ENCODE data around the gene SAXO2.
"Not testable (repeated sequence)": the region's sequence is repeated elsewhere in the genome, so short reads cannot be mapped to it uniquely, and the experiment has no call there.

The SAXO2 gene

DNA sequence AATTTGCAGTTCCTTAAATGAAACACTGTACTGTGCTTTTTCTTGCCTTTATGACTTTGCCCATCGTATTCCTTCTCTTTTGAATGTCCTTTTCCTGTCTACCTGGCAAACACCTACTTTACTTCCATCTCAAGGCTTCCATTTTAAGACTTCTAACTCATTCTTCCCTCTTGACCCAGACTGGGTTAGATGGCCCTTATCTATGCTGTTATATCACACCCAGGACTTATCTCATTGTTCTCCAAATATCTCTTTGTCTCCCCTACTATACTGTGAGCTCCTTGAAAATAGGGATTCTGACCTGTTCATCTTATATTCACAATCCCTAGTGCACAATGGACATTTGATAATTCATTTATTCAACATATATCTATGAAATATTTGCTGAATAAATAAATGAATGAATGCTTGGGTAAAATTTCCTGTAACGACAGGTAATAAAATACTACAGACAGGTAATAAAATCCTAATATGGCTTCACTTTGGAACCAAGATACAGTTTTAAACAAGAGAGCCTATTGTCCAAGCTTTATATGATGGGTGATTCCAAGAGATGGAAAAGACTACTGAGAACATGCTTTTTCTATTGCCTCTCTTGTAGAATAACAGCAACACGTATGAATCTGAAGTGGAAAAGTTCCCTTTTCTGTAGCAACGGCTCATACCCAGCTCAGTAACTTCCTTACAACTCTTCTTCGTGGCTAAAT lies 22.8 kb upstream of the SAXO2 start:
- in situ Hi-C loops (cut with MboI; ENCODE audit: low sequenced_read_pairs, unreplicated experiment) = no loop called here
- no peak for TF ChIP-seq CTCF (IDR thresholded peaks at IDR 0.05; ENCODE audit: borderline replicate concordance, control extremely low read depth, extremely low read depth, insufficient read depth, missing control alignments)
- DNase-seq (ENCODE audit: low spot score) = no peak

GRCh38 chr15:82241836-82242499 lies 20.6 kb upstream of the SAXO2 start:
- DNase-seq (ENCODE audit: low spot score); in situ Hi-C loops (cut with MboI; ENCODE audit: low sequenced_read_pairs, unreplicated experiment): not testable (repeated sequence)

GRCh38 chr15:82243644-82244043 lies 19.0 kb upstream of the SAXO2 start:
- in situ Hi-C loops (cut with MboI; ENCODE audit: low sequenced_read_pairs, unreplicated experiment); DNase-seq (ENCODE audit: low spot score): not testable (repeated sequence)

DNA sequence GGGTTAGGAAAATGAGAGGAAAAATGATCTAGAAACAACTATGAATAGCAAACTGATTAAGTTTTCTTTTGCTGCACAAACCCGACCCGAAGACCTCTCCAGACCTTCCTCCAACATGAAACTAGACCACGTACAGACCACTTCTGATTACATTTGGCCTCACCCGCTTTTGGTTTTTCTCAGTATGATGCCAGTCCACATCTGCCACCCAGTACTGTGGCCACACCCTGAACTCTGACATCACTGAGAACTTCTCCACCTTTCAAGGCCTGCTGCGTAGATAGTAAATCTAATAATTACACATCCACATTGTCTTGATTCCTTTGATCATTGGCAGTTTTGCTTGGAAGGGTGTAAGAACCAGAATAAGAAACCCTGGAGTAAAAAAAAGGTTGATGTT lies 16.7 kb upstream of the SAXO2 start:
- DNase-seq (ENCODE audit: low spot score); in situ Hi-C loops (cut with MboI; ENCODE audit: low sequenced_read_pairs, unreplicated experiment): not testable (repeated sequence)

DNA sequence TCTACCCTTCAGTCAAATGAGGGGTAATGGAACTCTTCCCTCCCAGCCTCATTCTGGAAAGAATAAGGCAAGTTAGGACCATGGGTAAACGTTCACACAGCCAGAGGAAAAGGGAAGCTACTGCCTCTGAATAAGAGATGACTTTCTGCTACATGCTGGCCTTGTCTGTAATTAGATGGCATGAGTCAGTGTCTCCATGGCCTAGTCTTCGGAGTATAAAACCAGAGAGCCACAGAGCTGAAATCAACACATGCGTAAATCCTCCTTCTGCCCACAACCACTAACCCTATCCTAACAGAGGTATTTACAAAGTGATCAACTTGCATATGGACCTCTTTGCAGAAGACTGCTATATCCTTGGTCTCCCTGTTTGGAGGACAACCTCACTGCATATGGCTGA lies 14.4 kb upstream of the SAXO2 start:
- DNase-seq (ENCODE audit: low spot score); in situ Hi-C loops (cut with MboI; ENCODE audit: low sequenced_read_pairs, unreplicated experiment): not testable (repeated sequence)

- in situ Hi-C loops (cut with MboI; ENCODE audit: low sequenced_read_pairs, unreplicated experiment) = not testable (repeated sequence)
- DNase-seq (ENCODE audit: low spot score) = peak; percentile 17
These were observed 824 bp upstream of the SAXO2 start for GRCh38 chr15:82261566-82262421.

- in situ Hi-C loops (cut with MboI; ENCODE audit: low sequenced_read_pairs, unreplicated experiment) = no loop called here
- no peak for DNase-seq (ENCODE audit: low spot score)
These were observed 732 bp downstream of the SAXO2 start for GRCh38 chr15:82263350-82263749.

GRCh38 chr15:82267137-82267536 lies 4.5 kb downstream of the SAXO2 start:
- in situ Hi-C loops (cut with MboI; ENCODE audit: low sequenced_read_pairs, unreplicated experiment); DNase-seq (ENCODE audit: low spot score): not testable (repeated sequence)

More at GRCh38 chr15:82263350-82263749, 732 bp downstream of the SAXO2 start:
- TF ChIP-seq CTCF (IDR thresholded peaks at IDR 0.05; ENCODE audit: borderline replicate concordance, control extremely low read depth, extremely low read depth, insufficient read depth, missing control alignments) = no peak

DNA sequence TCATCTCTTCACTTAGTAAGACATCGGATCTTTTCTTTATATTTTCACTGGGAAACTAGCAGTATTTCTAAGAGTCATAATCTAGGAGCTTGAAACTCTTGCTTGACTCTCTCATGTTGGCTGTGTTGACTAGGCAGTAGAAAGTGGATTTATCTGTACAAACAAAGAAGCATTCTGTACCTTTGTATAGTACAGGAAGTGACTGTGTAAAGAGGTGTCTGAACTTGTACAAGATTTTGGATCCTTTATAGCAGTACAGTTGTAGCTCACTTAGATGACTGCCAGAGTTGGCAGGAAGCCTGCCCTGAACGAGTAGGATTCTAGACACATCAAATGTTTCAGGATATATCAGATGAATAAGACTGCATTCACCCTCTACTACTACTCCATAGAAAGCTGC lies 5.8 kb downstream of the SAXO2 start:
- in situ Hi-C loops (cut with MboI; ENCODE audit: low sequenced_read_pairs, unreplicated experiment); DNase-seq (ENCODE audit: low spot score): not testable (repeated sequence)

- DNase-seq (ENCODE audit: low spot score) = no peak
- in situ Hi-C loops (cut with MboI; ENCODE audit: low sequenced_read_pairs, unreplicated experiment) = no loop called here
- no peak for TF ChIP-seq CTCF (IDR thresholded peaks at IDR 0.05; ENCODE audit: borderline replicate concordance, control extremely low read depth, extremely low read depth, insufficient read depth, missing control alignments)
These were observed 9.5 kb downstream of the SAXO2 start for GRCh38 chr15:82272154-82272553.

All from GM13976 (cell line).